ENCODE measurements around the gene EIF2AK3.

The EIF2AK3 gene

DNA sequence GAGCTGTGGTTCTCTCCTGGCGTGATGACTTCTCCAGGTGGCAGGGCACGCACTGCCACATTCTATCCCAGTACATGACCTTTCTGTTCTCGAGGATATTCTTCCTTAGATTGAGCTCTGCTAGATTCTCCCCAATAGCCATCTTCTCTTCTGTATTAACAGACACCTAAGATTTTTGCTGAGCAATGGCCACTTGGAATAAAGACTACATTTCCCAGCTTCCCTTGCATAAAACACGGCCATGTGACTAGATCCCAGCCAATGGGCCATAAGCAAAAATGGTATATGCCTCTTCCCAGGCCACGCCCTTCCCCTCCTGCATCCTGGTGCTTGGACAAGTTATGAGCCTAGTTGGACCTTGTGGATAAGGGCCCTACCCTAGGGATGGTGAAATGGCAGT, 82.1 kb downstream of the EIF2AK3 start:
- no peaks in the 10 kb centered on the region for H3K9me3 ChIP-seq (ENCODE audit: control insufficient read depth in 2 of 2, low read length in 2 of 2)

DNA sequence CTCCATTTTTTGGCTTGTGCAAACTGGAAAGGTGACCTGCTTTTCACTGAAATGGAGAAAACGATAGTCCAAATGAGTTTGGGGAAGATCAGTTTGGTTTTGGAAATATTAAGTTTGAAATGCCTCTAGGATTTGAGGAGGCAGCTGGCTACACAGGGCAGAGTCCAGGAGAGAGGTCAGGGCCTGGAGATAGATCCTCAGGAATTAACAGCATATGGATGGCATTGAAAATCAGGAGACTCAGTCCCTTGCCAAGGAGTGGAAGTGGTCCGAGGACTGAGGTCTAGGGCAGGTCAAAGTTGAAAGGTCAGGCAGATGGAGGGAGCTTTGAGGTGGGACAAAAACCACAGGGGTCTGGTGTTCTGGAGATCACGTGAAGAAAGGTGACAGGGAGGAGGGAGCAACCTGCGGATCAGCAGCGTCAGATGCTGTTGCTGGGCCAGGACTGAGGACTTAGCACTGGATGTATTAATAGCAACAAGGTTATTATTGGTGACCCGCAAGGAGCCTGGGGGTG, 83.7 kb downstream of the EIF2AK3 start:
- H3K27ac ChIP-seq (ENCODE audit: low read length), result no peak overlapping the region
- H3K4me3 ChIP-seq (ENCODE audit: low read length in 2 of 2), result no peak overlapping the region
- H3K9me3 ChIP-seq (ENCODE audit: control insufficient read depth in 2 of 2, low read length in 2 of 2), result no peaks in the 10 kb centered on the region
- H3K4me1 ChIP-seq (ENCODE audit: control insufficient read depth, insufficient read depth, low read length), result no peaks in the 10 kb centered on the region
- H3K36me3 ChIP-seq (ENCODE audit: control insufficient read depth in 2 of 2, insufficient read depth in 2 of 2, low read length in 2 of 2), result no peaks in the 10 kb centered on the region
- no peak overlapping the region for H3K9ac ChIP-seq (ENCODE audit: low read length in 2 of 2)
- peaks cover 0 to 2% of the 10 kb centered on the region in 2 donors for H3K27me3 ChIP-seq (ENCODE audit: control insufficient read depth in 1 of 2, insufficient read depth in 2 of 2, low read length in 2 of 2)

More for the DNA sequence above, 82.1 kb downstream of the EIF2AK3 start:
- H3K27ac ChIP-seq (ENCODE audit: low read length), result no peak overlapping the region
- no peaks in the 10 kb centered on the region for H3K4me1 ChIP-seq (ENCODE audit: control insufficient read depth, insufficient read depth, low read length)
- peaks cover 8 to 11% of the 10 kb centered on the region in 2 donors for H3K27me3 ChIP-seq (ENCODE audit: control insufficient read depth in 1 of 2, insufficient read depth in 2 of 2, low read length in 2 of 2)
- H3K4me3 ChIP-seq (ENCODE audit: low read length in 2 of 2), result no peak overlapping the region
- no peaks in the 10 kb centered on the region for H3K36me3 ChIP-seq (ENCODE audit: control insufficient read depth in 2 of 2, insufficient read depth in 2 of 2, low read length in 2 of 2)
- H3K9ac ChIP-seq (ENCODE audit: low read length in 2 of 2), result no peak overlapping the region

DNA sequence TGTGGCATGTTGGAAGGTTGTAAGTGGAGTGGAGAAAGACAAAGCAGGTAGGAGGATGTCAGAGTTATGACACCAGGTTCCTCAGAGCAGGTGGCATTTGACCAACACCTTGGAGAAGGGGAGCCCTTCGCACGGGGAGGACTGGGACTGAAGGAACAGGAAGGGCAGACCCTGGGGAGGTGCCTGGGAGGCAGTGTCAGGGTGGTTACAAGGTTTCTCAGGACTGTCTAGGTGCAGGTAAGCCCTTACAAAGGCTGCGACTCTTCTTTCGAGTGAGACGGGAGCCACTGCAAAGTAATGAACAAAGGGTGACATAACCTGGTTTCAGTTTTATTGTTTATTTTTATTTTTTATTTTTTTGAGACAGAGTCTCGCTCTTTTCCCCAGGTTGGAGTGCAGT, 84.6 kb downstream of the EIF2AK3 start:
- H3K36me3 ChIP-seq (ENCODE audit: control insufficient read depth in 2 of 2, insufficient read depth in 2 of 2, low read length in 2 of 2), result no peaks in the 10 kb centered on the region
- no peak overlapping the region for H3K27ac ChIP-seq (ENCODE audit: low read length)
- H3K27me3 ChIP-seq (ENCODE audit: control insufficient read depth in 1 of 2, insufficient read depth in 2 of 2, low read length in 2 of 2), result peaks cover 2 to 4% of the 10 kb centered on the region in 2 donors
- no peaks in the 10 kb centered on the region for H3K9me3 ChIP-seq (ENCODE audit: control insufficient read depth in 2 of 2, low read length in 2 of 2)
- no peak overlapping the region for H3K4me3 ChIP-seq (ENCODE audit: low read length in 2 of 2)
- H3K9ac ChIP-seq (ENCODE audit: low read length in 2 of 2), result no peak overlapping the region
- no peaks in the 10 kb centered on the region for H3K4me1 ChIP-seq (ENCODE audit: control insufficient read depth, insufficient read depth, low read length)

DNA sequence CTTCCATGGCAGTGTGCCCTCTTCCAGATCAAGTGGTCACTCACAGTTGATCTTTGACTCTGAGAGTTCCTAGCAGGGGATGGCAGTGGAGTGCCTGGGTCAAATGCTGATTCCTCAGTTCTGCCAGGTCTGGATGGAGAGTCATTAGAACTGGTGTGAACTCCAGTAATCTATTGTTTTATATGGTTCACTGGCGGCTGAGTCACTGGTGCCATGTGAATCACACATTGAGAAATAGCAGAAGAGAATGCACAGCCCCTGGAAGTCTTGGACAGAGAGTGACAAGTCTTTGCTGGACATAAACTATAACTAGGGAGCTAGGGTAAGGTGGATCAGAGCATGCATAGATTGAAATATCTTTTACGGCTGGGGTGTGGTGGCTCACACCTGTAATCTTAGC, 86.9 kb downstream of the EIF2AK3 start:
- Histone ChIP-seq H3K9ac (ENCODE audit: low read length in 2 of 2) (no peak overlapping the region), H3K4me1 (ENCODE audit: control insufficient read depth, insufficient read depth, low read length) (no peaks in the 10 kb centered on the region), H3K27me3 (ENCODE audit: control insufficient read depth in 1 of 2, insufficient read depth in 2 of 2, low read length in 2 of 2) (peaks cover 4 to 5% of the 10 kb centered on the region in 2 donors), H3K27ac (ENCODE audit: low read length) (no peak overlapping the region), H3K4me3 (ENCODE audit: low read length in 2 of 2) (no peak overlapping the region), H3K9me3 (ENCODE audit: control insufficient read depth in 2 of 2, low read length in 2 of 2) (no peaks in the 10 kb centered on the region), H3K36me3 (ENCODE audit: control insufficient read depth in 2 of 2, insufficient read depth in 2 of 2, low read length in 2 of 2) (no peaks in the 10 kb centered on the region)

DNA sequence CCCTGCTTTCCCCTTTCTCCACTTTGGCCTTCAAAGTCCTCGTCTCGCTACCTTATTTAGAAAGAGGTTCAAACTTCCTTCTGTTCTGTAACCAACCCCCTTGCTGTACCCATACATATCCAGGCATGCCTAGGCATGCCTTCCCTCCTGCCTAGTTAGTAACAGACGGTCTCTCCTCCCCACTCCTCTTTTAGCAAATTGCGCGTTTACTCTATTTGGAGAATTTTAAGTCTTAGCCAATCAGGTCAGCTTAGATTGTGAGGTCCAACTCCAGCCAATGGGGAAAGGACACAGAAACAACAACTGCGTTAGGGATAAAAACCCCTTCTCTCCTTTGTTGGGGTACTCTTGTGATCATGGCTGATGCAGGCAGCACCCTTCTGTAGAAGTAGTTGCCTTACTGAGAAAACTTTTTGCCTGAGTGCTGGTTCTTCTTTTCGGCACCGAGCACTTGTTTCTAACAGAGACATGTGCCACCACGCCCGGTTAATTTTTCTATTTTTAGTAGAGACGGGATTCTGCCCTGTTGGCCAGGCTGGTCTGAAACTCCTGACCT, 88.8 kb downstream of the EIF2AK3 start:
- Histone ChIP-seq H3K27me3 (ENCODE audit: control insufficient read depth in 1 of 2, insufficient read depth in 2 of 2, low read length in 2 of 2) (peaks cover 4 to 5% of the 10 kb centered on the region in 2 donors), H3K36me3 (ENCODE audit: control insufficient read depth in 2 of 2, insufficient read depth in 2 of 2, low read length in 2 of 2) (no peaks in the 10 kb centered on the region), H3K9me3 (ENCODE audit: control insufficient read depth in 2 of 2, low read length in 2 of 2) (no peaks in the 10 kb centered on the region), H3K9ac (ENCODE audit: low read length in 2 of 2) (no peak overlapping the region), H3K4me1 (ENCODE audit: control insufficient read depth, insufficient read depth, low read length) (no peaks in the 10 kb centered on the region), H3K27ac (ENCODE audit: low read length) (no peak overlapping the region), H3K4me3 (ENCODE audit: low read length in 2 of 2) (no peak overlapping the region)

DNA sequence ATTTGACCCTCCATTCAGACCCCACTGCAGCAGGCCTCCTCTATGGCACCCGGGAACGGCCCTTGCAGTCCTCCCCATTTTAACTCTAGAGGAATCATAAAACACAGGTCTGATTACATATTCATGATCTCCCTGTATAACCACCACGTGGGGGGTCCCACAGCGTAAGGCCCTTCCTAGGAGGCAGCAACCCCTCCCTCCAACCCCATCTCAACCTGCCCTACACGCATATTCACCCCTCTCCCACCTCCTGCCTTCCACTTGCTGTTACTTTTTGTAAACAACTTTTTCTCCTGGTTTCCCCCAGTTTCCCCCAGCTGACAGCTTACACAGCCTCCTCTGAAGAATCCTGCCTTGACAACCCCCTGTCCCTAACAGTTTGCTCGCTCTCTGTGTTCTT, 89.6 kb downstream of the EIF2AK3 start:
- H3K36me3 ChIP-seq (ENCODE audit: control insufficient read depth in 2 of 2, insufficient read depth in 2 of 2, low read length in 2 of 2), result no peaks in the 10 kb centered on the region
- peaks cover 4 to 5% of the 10 kb centered on the region in 2 donors for H3K27me3 ChIP-seq (ENCODE audit: control insufficient read depth in 1 of 2, insufficient read depth in 2 of 2, low read length in 2 of 2)
- no peaks in the 10 kb centered on the region for H3K4me1 ChIP-seq (ENCODE audit: control insufficient read depth, insufficient read depth, low read length)
- no peak overlapping the region for H3K4me3 ChIP-seq (ENCODE audit: low read length in 2 of 2)
- no peaks in the 10 kb centered on the region for H3K9me3 ChIP-seq (ENCODE audit: control insufficient read depth in 2 of 2, low read length in 2 of 2)
- H3K9ac ChIP-seq (ENCODE audit: low read length in 2 of 2), result no peak overlapping the region
- H3K27ac ChIP-seq (ENCODE audit: low read length), result no peak overlapping the region

DNA sequence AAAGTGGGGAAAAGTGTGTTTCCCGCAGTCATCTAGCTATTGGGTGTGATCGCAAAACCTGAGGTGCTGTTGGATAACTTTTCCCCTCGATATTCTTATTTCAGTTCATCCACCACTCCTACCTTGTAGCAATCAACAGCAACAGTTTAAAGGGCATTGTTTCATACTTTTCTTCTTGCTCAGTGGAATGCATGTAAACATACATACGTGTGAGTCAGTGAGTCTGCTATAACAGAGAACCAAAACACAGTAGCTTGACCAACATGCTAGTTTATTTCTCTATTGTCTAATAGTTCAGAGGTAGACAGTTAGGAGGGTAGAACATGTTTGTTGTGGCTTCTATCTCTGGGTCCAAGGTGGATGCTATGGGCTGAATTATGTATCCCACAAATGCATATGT, 97.2 kb downstream of the EIF2AK3 start:
- no peak overlapping the region for H3K4me3 ChIP-seq (ENCODE audit: low read length in 2 of 2)
- no peaks in the 10 kb centered on the region for H3K9me3 ChIP-seq (ENCODE audit: control insufficient read depth in 2 of 2, low read length in 2 of 2)
- no peak overlapping the region for H3K27ac ChIP-seq (ENCODE audit: low read length)
- no peaks in the 10 kb centered on the region for H3K36me3 ChIP-seq (ENCODE audit: control insufficient read depth in 2 of 2, insufficient read depth in 2 of 2, low read length in 2 of 2)
- H3K4me1 ChIP-seq (ENCODE audit: control insufficient read depth, insufficient read depth, low read length), result no peaks in the 10 kb centered on the region
- no peaks in the 10 kb centered on the region for H3K27me3 ChIP-seq (ENCODE audit: control insufficient read depth in 1 of 2, insufficient read depth in 2 of 2, low read length in 2 of 2)
- no peak overlapping the region for H3K9ac ChIP-seq (ENCODE audit: low read length in 2 of 2)

DNA sequence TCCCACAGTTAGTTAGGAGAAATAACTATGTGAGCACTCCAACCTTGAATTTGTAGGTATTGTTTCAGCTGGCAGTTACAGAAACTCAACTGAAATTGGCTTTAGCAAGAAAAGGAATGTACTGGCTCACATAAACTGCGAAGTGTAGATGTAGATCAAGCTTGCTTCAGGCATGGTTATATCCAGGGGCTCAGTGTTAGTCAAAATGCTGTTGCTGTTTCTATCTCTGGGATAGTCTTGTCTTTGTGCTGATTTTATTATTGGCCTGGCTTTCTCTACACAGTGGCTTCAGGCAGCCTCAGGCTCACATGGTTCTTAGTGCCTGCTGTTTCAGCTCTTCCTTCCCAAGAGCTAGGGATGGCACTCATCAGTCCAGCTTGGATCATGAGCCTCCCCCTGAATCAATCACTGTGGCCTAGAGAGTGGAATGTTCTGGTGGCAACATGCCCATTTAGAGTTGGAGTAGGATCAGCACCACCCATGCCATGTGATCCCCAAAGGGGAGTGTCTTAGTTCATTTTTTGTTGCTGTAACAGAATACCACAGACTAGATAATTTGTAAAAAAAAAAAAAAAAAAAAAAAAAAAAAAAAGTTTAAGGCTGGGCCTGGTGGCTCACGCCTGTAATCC, 105.7 kb downstream of the EIF2AK3 start:
- Histone ChIP-seq H3K4me3 (ENCODE audit: low read length in 2 of 2) (no peak overlapping the region), H3K9ac (ENCODE audit: low read length in 2 of 2) (no peak overlapping the region), H3K27me3 (ENCODE audit: control insufficient read depth in 1 of 2, insufficient read depth in 2 of 2, low read length in 2 of 2) (no peaks in the 10 kb centered on the region), H3K9me3 (ENCODE audit: control insufficient read depth in 2 of 2, low read length in 2 of 2) (no peaks in the 10 kb centered on the region), H3K27ac (ENCODE audit: low read length) (no peak overlapping the region), H3K36me3 (ENCODE audit: control insufficient read depth in 2 of 2, insufficient read depth in 2 of 2, low read length in 2 of 2) (no peaks in the 10 kb centered on the region), H3K4me1 (ENCODE audit: control insufficient read depth, insufficient read depth, low read length) (no peaks in the 10 kb centered on the region)

DNA sequence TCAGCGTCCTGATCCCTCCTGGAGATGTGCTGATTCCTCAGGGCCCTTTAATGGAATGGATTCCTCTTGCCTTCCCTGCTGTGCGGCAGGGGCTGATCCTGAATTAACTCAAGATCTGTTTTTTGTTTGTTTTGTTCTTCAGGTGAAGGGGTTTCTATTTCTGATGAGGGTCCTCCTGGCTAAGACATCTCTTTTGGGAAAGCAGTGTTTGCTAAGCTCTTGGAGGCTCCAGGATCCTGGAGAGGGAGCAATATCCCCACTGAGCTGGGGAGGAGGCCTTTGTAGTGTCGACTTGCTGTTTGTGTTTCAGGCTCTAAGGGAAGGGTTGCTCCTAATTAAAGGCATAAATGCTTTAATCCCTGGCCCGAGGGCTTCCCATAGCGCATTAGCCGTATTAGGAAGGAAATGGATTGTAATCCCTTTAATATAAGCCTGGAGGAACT, 109.5 kb downstream of the EIF2AK3 start:
- no peak overlapping the region for H3K4me3 ChIP-seq (ENCODE audit: low read length in 2 of 2)
- H3K36me3 ChIP-seq (ENCODE audit: control insufficient read depth in 2 of 2, insufficient read depth in 2 of 2, low read length in 2 of 2), result no peaks in the 10 kb centered on the region
- H3K9ac ChIP-seq (ENCODE audit: low read length in 2 of 2), result no peak overlapping the region
- peaks cover 3 to 5% of the 10 kb centered on the region in 2 donors for H3K9me3 ChIP-seq (ENCODE audit: control insufficient read depth in 2 of 2, low read length in 2 of 2)
- H3K4me1 ChIP-seq (ENCODE audit: control insufficient read depth, insufficient read depth, low read length), result no peaks in the 10 kb centered on the region
- no peak overlapping the region for H3K27ac ChIP-seq (ENCODE audit: low read length)
- no peaks in the 10 kb centered on the region for H3K27me3 ChIP-seq (ENCODE audit: control insufficient read depth in 1 of 2, insufficient read depth in 2 of 2, low read length in 2 of 2)

Data from stomach smooth muscle (tissue), 2 donors.